CD14-positive monocyte (primary cell): ENCODE results near the gene FBXW7. TPM values are rescaled to one million over a fixed set of nuclear protein-coding genes. Genes with fewer than 3 reads are reported as not detected.

ENCODE experiments used
- DNase-seq, 3 donors: peaks; one replicate each; pipeline ENCODE4 v3.0.0-alpha.2; 2011 to 2022
- H2AFZ ChIP-seq: 2 replicates; pipeline ENCODE4 v1.6.0; 2012; ENCODE audit warnings: mild to moderate bottlenecking, low read depth, low read length, inconsistent platforms; ENCODE audit not compliant: insufficient read depth, poor library complexity, severe bottlenecking
- H3K27ac ChIP-seq, 2 donors: 1 replicate in 1 of 2; 2 replicates in 1 of 2; pipeline ENCODE4 v1.5.1; 2012 to 2013; ENCODE audit warnings: low read length in 2 of 2, control low read depth in 1 of 2, inconsistent platforms in 1 of 2, low read depth in 1 of 2, mild to moderate bottlenecking in 1 of 2
- H3K27me3 ChIP-seq, 2 donors: one replicate each; pipeline versions ENCODE4 v1.6.0 to v1.6.1; 2011 to 2013; ENCODE audit warnings: low read length in 2 of 2; ENCODE audit not compliant: control insufficient read depth in 2 of 2, insufficient read depth in 2 of 2
- H3K36me3 ChIP-seq, 2 donors: replicated peaks in 1 of 2; 1 replicate in 1 of 2; 2 replicates in 1 of 2; pipeline versions ENCODE4 v1.5.1 to v1.6.1; 2012 to 2013; ENCODE audit warnings: low read length in 2 of 2, control low read depth in 1 of 2, inconsistent platforms in 1 of 2, mild to moderate bottlenecking in 1 of 2; ENCODE audit not compliant: insufficient read depth in 2 of 2, control insufficient read depth in 1 of 2
- H3K4me1 ChIP-seq, 2 donors: 1 replicate in 1 of 2; 2 replicates in 1 of 2; pipeline versions ENCODE4 v1.5.1 to v1.6.1; 2012 to 2013; ENCODE audit warnings: low read length in 2 of 2, control low read depth in 1 of 2, inconsistent platforms in 1 of 2, mild to moderate bottlenecking in 1 of 2, moderate library complexity in 1 of 2; ENCODE audit not compliant: insufficient read depth in 2 of 2, control insufficient read depth in 1 of 2
- H3K4me2 ChIP-seq: replicated peaks from 2 replicates; pipeline ENCODE3; 2012; ENCODE audit warnings: low read length, moderate library complexity, mild to moderate bottlenecking; ENCODE audit not compliant: poor library complexity, severe bottlenecking; ENCODE audit errors: extremely low read depth
- H3K4me3 ChIP-seq, 3 experiments: fragments of 200-600 bp in 1 of 3; sonication (generic) in 1 of 3; replicated peaks in 1 of 3; 1 replicate in 2 of 3; 2 replicates in 1 of 3; pipeline ENCODE4 v1.5.1; 2011 to 2013; ENCODE audit warnings: low read length in 3 of 3, mild to moderate bottlenecking in 3 of 3, control low read depth in 2 of 3, low read depth in 2 of 3, inconsistent platforms in 1 of 3, moderate library complexity in 1 of 3
- H3K79me2 ChIP-seq: 2 replicates; pipeline ENCODE4 v1.6.0; 2012; ENCODE audit warnings: mild to moderate bottlenecking, control low read depth, inconsistent platforms, low read length, moderate library complexity; ENCODE audit not compliant: insufficient read depth
- H3K9ac ChIP-seq: 2 replicates; pipeline ENCODE4 v1.6.0; 2017; ENCODE audit warnings: low read length, mild to moderate bottlenecking; ENCODE audit not compliant: insufficient read depth, poor library complexity, severe bottlenecking
- H3K9me3 ChIP-seq, 2 donors: replicated peaks in 1 of 2; 1 replicate in 1 of 2; 2 replicates in 1 of 2; pipeline versions ENCODE4 v1.5.1 to v1.6.1; 2012 to 2013; ENCODE audit warnings: low read length in 2 of 2, control low read depth in 1 of 2; ENCODE audit not compliant: control insufficient read depth in 1 of 2, insufficient read depth in 1 of 2
- H4K20me1 ChIP-seq: 2 replicates; pipeline ENCODE4 v1.6.0; 2012; ENCODE audit warnings: mild to moderate bottlenecking, low read length, control low read depth, moderate library complexity; ENCODE audit not compliant: insufficient read depth
- H3K27ac Mint-ChIP-seq, 7 donors: one replicate each; pipeline ENCODE4 v1.8.0; 2020; ENCODE audit warnings: mild to moderate bottlenecking in 7 of 7, mixed read lengths in 7 of 7, moderate library complexity in 6 of 7, inconsistent platforms in 2 of 7
- H3K27me3 Mint-ChIP-seq, 3 donors: one replicate each; pipeline ENCODE4 v1.8.0; 2021 to 2022; ENCODE audit warnings: low read depth in 3 of 3, mild to moderate bottlenecking in 3 of 3, mixed read lengths in 3 of 3, moderate library complexity in 3 of 3, inconsistent platforms in 1 of 3
- H3K36me3 Mint-ChIP-seq, 2 donors: one replicate each; pipeline ENCODE4 v1.8.0; 2020; ENCODE audit warnings: mixed read lengths in 2 of 2, inconsistent platforms in 1 of 2, mild to moderate bottlenecking in 1 of 2
- H3K4me1 Mint-ChIP-seq: one replicate; pipeline ENCODE4 v1.8.0; 2020; ENCODE audit warnings: mild to moderate bottlenecking, mixed read lengths
- H3K4me3 Mint-ChIP-seq, 2 donors: one replicate each; pipeline ENCODE4 v1.8.0; 2020; ENCODE audit warnings: mild to moderate bottlenecking in 2 of 2, mixed read lengths in 2 of 2, moderate library complexity in 1 of 2
- H3K9me3 Mint-ChIP-seq, 7 donors: one replicate each; pipeline ENCODE4 v1.8.0; 2020 to 2022; ENCODE audit warnings: mixed read lengths in 7 of 7, mild to moderate bottlenecking in 6 of 7, moderate library complexity in 6 of 7, inconsistent platforms in 2 of 7
- CTCF ChIP-seq: fragments of 200-600 bp; IDR thresholded peaks from one replicate; pipeline ENCODE4 v1.8.0; 2022; ENCODE audit warnings: antibody characterized with exemption, mild to moderate bottlenecking
- whole genome bisulfite sequencing: methylation state at CpG from one replicate; pipeline ENCODE4 v1.1.5; 2013; ENCODE audit warnings: missing lambda C conversion rate; ENCODE audit not compliant: insufficient coverage; 5-methylcytosine and 5-hydroxymethylcytosine counted together
- intact Hi-C, 2 donors: fragments of 100-400 bp; cut with micrococcal nuclease; formaldehyde crosslinking; loops; one replicate each; pipeline versions ENCODE4 v1.15.0 to v1.15.1; 2023
- polyA plus RNA-seq, 3 donors: library from polyadenylated mRNA; depleted of rRNA in 1 of 3; unstranded in 2 of 3; stranded (reverse) in 1 of 3; fragments of 300-500 nt in 2 of 3; fragments of >200 nt in 1 of 3; fragmentation: Illumina TruSeq in 2 of 3; gene quantifications; 1 replicate in 2 of 3; 2 replicates in 1 of 3; pipeline ENCODE4 v1.2.3, GENCODE V29; 2012 to 2021

The FBXW7 gene
- polyA plus RNA-seq, 3 donors: 25.1 to 44.9 (median 35.6) TPM

GRCh38 chr4:152364883-152365282, 171.0 kb downstream of the FBXW7 start:
- H3K9me3 Mint-ChIP-seq: peaks cover 0 to 4% (median 3%) of the 10 kb centered on the region in 7 donors
- Histone ChIP-seq H3K4me1 (peaks cover 0 to 6% of the 10 kb centered on the region in 2 donors), H3K9ac (no peak overlapping the region), H4K20me1 (peaks cover 59% of the 10 kb centered on the region), H3K27me3 (no peaks in the 10 kb centered on the region), H3K36me3 (peaks cover 2 to 18% of the 10 kb centered on the region in 2 donors), H3K27ac (no peak overlapping the region), H3K9me3 (no peaks in the 10 kb centered on the region), H2AFZ (no peak overlapping the region), H3K79me2 (peaks cover 8% of the 10 kb centered on the region), H3K4me3 (no peak overlapping the region), H3K4me2 (no peak overlapping the region)
- DNase-seq: no peak
- 100% methylated on average over 2 of the region's 3 CpGs for WGBS
- no peak for TF ChIP-seq CTCF
- peaks cover 12 to 16% of the 10 kb centered on the region in 2 donors for H3K36me3 Mint-ChIP-seq
- intact Hi-C loops: no loop called here
- no peak overlapping the region for H3K27ac Mint-ChIP-seq
- H3K4me1 Mint-ChIP-seq: peaks cover 11% of the 10 kb centered on the region
- H3K27me3 Mint-ChIP-seq: no peaks in the 10 kb centered on the region
- H3K4me3 Mint-ChIP-seq: no peak overlapping the region

GRCh38 chr4:152364383-152364782, 171.5 kb downstream of the FBXW7 start:
- Mint-ChIP-seq H3K27me3 (no peaks in the 10 kb centered on the region), H3K4me1 (peaks cover 15% of the 10 kb centered on the region), H3K27ac (no peak overlapping the region), H3K36me3 (peaks cover 12 to 16% of the 10 kb centered on the region in 2 donors), H3K9me3 (peaks cover 0 to 4% (median 3%) of the 10 kb centered on the region in 7 donors), H3K4me3 (no peak overlapping the region)
- no peak for DNase-seq
- no peak overlapping the region for H3K4me2 ChIP-seq
- no peak overlapping the region for H3K27ac ChIP-seq
- WGBS: no CpG with 5 or more reads among the region's 1 CpG
- intact Hi-C loops: no loop called here
- peaks cover 3 to 11% of the 10 kb centered on the region in 2 donors for H3K4me1 ChIP-seq
- no peak overlapping the region for H3K9ac ChIP-seq
- no peaks in the 10 kb centered on the region for H3K27me3 ChIP-seq
- no peak for TF ChIP-seq CTCF
- peaks cover 8% of the 10 kb centered on the region for H3K79me2 ChIP-seq
- no peak overlapping the region for H3K4me3 ChIP-seq
- H3K36me3 ChIP-seq: peaks cover 2 to 18% of the 10 kb centered on the region in 2 donors
- H4K20me1 ChIP-seq: peaks cover 58% of the 10 kb centered on the region
- no peaks in the 10 kb centered on the region for H3K9me3 ChIP-seq
- H2AFZ ChIP-seq: no peak overlapping the region
